GM21423 (cell line): ENCODE data around the gene CNGB1.
"Not testable (repeated sequence)": the region's sequence is repeated elsewhere in the genome, so short reads cannot be mapped to it uniquely, and the experiment has no call there.

ENCODE experiments used
- ATAC-seq: cut with Tn5 transposase; IDR thresholded peaks from one replicate; pipeline ENCODE4 v1.9.1; 2021; ENCODE audit warnings: mild to moderate bottlenecking, moderate library complexity; ENCODE audit not compliant: unreplicated experiment

CNGB1 gene

GRCh38 chr16:57956270-57956808, 14.6 kb downstream of the CNGB1 start:
- ATAC-seq, result no peak

GRCh38 chr16:57955572-57956188, 15.2 kb downstream of the CNGB1 start:
- ATAC-seq, result no peak

- no peak for ATAC-seq
Measured at GRCh38 chr16:57953857-57954256, 17.1 kb downstream of the CNGB1 start.

GRCh38 chr16:57952909-57953308, 18.0 kb downstream of the CNGB1 start:
- ATAC-seq, result no peak

GRCh38 chr16:57951204-57951960, 19.5 kb downstream of the CNGB1 start:
- ATAC-seq, result no peak

- ATAC-seq, result no peak
Measured at GRCh38 chr16:57950382-57950781, 20.5 kb downstream of the CNGB1 start.

- no peak for ATAC-seq
Measured at GRCh38 chr16:57949595-57950238, 21.2 kb downstream of the CNGB1 start.

GRCh38 chr16:57949013-57949412, 21.9 kb downstream of the CNGB1 start:
- no peak for ATAC-seq

- ATAC-seq, result no peak
Measured at GRCh38 chr16:57948027-57948426, 22.9 kb downstream of the CNGB1 start.

- ATAC-seq, result no peak
Measured at GRCh38 chr16:57947261-57947660, 23.7 kb downstream of the CNGB1 start.

- ATAC-seq, result no peak
Measured at GRCh38 chr16:57946181-57946801, 24.6 kb downstream of the CNGB1 start.

- no peak for ATAC-seq
Measured at GRCh38 chr16:57945740-57946138, 25.2 kb downstream of the CNGB1 start.

GRCh38 chr16:57944970-57945739, 25.8 kb downstream of the CNGB1 start:
- ATAC-seq, result no peak

GRCh38 chr16:57943381-57943780, 27.5 kb downstream of the CNGB1 start:
- ATAC-seq, result not testable (repeated sequence)

- not testable (repeated sequence) for ATAC-seq
Measured at GRCh38 chr16:57941901-57942300, 29.0 kb downstream of the CNGB1 start.

GRCh38 chr16:57941016-57941664, 29.8 kb downstream of the CNGB1 start:
- ATAC-seq, result no peak

GRCh38 chr16:57940382-57940966, 30.5 kb downstream of the CNGB1 start:
- ATAC-seq, result no peak

- no peak for ATAC-seq
Measured at GRCh38 chr16:57939872-57940224, 31.1 kb downstream of the CNGB1 start.

GRCh38 chr16:57938936-57939871, 31.7 kb downstream of the CNGB1 start:
- no peak for ATAC-seq
